IMR-90 (cell line): Measurements from ENCODE around the gene MAGEB5. TPM values are rescaled to one million over a fixed set of nuclear protein-coding genes. Genes with fewer than 3 reads are reported as not detected.

Experiments used
- ATAC-seq: fragments of 200-7000 bp; cut with Tn5 transposase; 2 replicates; pipeline ENCODE4 v1.9.1; 2020; ENCODE audit warnings: low read depth, mild to moderate bottlenecking, moderate library complexity
- BruUV-seq: library from RNA; stranded (reverse); fragments of 400-500 nt; replicated peaks from 2 replicates; lab custom pipeline; 2021; lab: Mats Ljungman, UMichigan
- CTCF ChIA-PET: fragments of 300-600 bp; formaldehyde crosslinking; extraction: SDS; loops from one replicate; lab custom pipeline; 2021; ENCODE audit warnings: antibody characterized with exemption; lab: Yijun Ruan, JAX
- POLR2A ChIA-PET: fragments of 300-600 bp; sonication (Branson Sonifier 250); formaldehyde crosslinking; loops from one replicate; lab custom pipeline; 2022; ENCODE audit warnings: antibody characterized with exemption; ENCODE audit not compliant: unreplicated experiment; lab: Charles Lee
- DNase-seq: peaks from one replicate; pipeline ENCODE4 v3.0.0; 2013
- H2AFZ ChIP-seq: replicated peaks from 2 replicates; pipeline ENCODE3; 2013; ENCODE audit warnings: low read length, mild to moderate bottlenecking; ENCODE audit not compliant: poor library complexity
- H2AK5ac ChIP-seq: 2 replicates; pipeline ENCODE4 v1.6.1; 2013; ENCODE audit warnings: low read depth, low read length, inconsistent platforms
- H2AK9ac ChIP-seq: replicated peaks from 2 replicates; pipeline ENCODE3; 2013; ENCODE audit warnings: mild to moderate bottlenecking, low read depth, low read length, moderate library complexity; ENCODE audit not compliant: poor library complexity
- H2BK120ac ChIP-seq: 2 replicates; pipeline ENCODE4 v1.6.1; 2013; ENCODE audit warnings: low read depth, low read length, inconsistent platforms
- H2BK15ac ChIP-seq: 3 replicates; pipeline ENCODE4 v1.6.1; 2013; ENCODE audit warnings: low read depth, low read length, inconsistent platforms
- H2BK20ac ChIP-seq: 2 replicates; pipeline ENCODE4 v1.6.1; 2013; ENCODE audit warnings: low read depth, mild to moderate bottlenecking, inconsistent platforms, low read length, moderate library complexity
- H2BK5ac ChIP-seq: 2 replicates; pipeline ENCODE4 v1.6.1; 2013; ENCODE audit warnings: mild to moderate bottlenecking, low read depth, low read length, inconsistent platforms; ENCODE audit not compliant: poor library complexity, severe bottlenecking
- H3K14ac ChIP-seq: replicated peaks from 2 replicates; pipeline ENCODE4 v1.6.1; 2013; ENCODE audit warnings: low read depth, low read length, inconsistent platforms
- H3K18ac ChIP-seq: 2 replicates; pipeline ENCODE4 v1.6.1; 2013; ENCODE audit warnings: low read depth, low read length, control low read depth
- H3K23ac ChIP-seq: 2 replicates; pipeline ENCODE4 v1.6.1; 2013; ENCODE audit warnings: low read depth, low read length, inconsistent platforms
- H3K27ac ChIP-seq: 2 replicates; pipeline ENCODE4 v1.5.1; 2013; ENCODE audit warnings: mild to moderate bottlenecking, control low read depth, low read length; ENCODE audit not compliant: insufficient read depth
- H3K27me3 ChIP-seq: 2 replicates; pipeline ENCODE4 v1.6.1; 2013; ENCODE audit warnings: low read length; ENCODE audit not compliant: control insufficient read depth, insufficient read depth
- H3K36me3 ChIP-seq: 2 replicates; pipeline ENCODE4 v1.6.1; 2013; ENCODE audit warnings: low read length, mixed read lengths; ENCODE audit not compliant: control insufficient read depth, insufficient read depth
- H3K4ac ChIP-seq: 2 replicates; pipeline ENCODE4 v1.6.1; 2013; ENCODE audit warnings: low read depth, low read length, inconsistent platforms
- H3K4me1 ChIP-seq: 2 replicates; pipeline ENCODE4 v1.6.1; 2013; ENCODE audit warnings: low read length, mixed read lengths; ENCODE audit not compliant: control insufficient read depth, insufficient read depth
- H3K4me2 ChIP-seq: 2 replicates; pipeline ENCODE4 v1.6.1; 2013; ENCODE audit warnings: low read depth, mild to moderate bottlenecking, control low read depth, low read length, moderate library complexity
- H3K4me3 ChIP-seq: 2 replicates; pipeline ENCODE4 v1.5.1; 2013; ENCODE audit warnings: low read depth, mild to moderate bottlenecking, control low read depth, low read length, moderate library complexity; ENCODE audit not compliant: insufficient read depth
- H3K56ac ChIP-seq: 2 replicates; pipeline ENCODE4 v1.6.1; 2013; ENCODE audit warnings: low read length, inconsistent platforms; ENCODE audit not compliant: insufficient read depth; ENCODE audit errors: extremely low read depth
- H3K79me1 ChIP-seq, 2 experiments: 2 replicates each; pipeline ENCODE4 v1.6.1; 2013; ENCODE audit warnings: low read length in 2 of 2, inconsistent platforms in 1 of 2, low read depth in 1 of 2
- H3K9ac ChIP-seq: 2 replicates; pipeline ENCODE4 v1.6.1; 2013; ENCODE audit warnings: low read depth, low read length, control low read depth
- H3K9me1 ChIP-seq: 2 replicates; pipeline ENCODE4 v1.6.1; 2013; ENCODE audit warnings: low read length, inconsistent platforms; ENCODE audit not compliant: insufficient read depth
- H3K9me3 ChIP-seq: 2 replicates; pipeline ENCODE4 v1.6.1; 2013; ENCODE audit warnings: low read length; ENCODE audit not compliant: control insufficient read depth, insufficient read depth
- H4K20me1 ChIP-seq: 2 replicates; pipeline ENCODE4 v1.6.1; 2013; ENCODE audit warnings: low read length, inconsistent platforms; ENCODE audit not compliant: insufficient read depth
- H4K5ac ChIP-seq: 2 replicates; pipeline ENCODE4 v1.6.1; 2013; ENCODE audit warnings: mild to moderate bottlenecking, low read depth, low read length, control low read depth
- H4K8ac ChIP-seq, 2 experiments: 2 replicates each; pipeline ENCODE4 v1.6.1; 2013; ENCODE audit warnings: low read depth in 2 of 2, low read length in 2 of 2, control low read depth in 1 of 2, inconsistent platforms in 1 of 2
- H4K91ac ChIP-seq: 2 replicates; pipeline ENCODE4 v1.6.1; 2013; ENCODE audit warnings: low read depth, low read length, inconsistent platforms; ENCODE audit not compliant: insufficient read depth
- BHLHE40 ChIP-seq: fragments of 150-350 bp; IDR thresholded peaks from 2 replicates; pipeline ENCODE4 v1.6.1; 2016; ENCODE audit warnings: mild to moderate bottlenecking, low read depth, low read length
- CEBPB ChIP-seq: IDR thresholded peaks from 2 replicates; pipeline ENCODE4 v1.6.1; 2012; ENCODE audit warnings: low read depth, low read length, improper control_type of control experiment
- CHD1 ChIP-seq: IDR thresholded peaks from 2 replicates; pipeline ENCODE4 v1.6.1; 2012; ENCODE audit warnings: low read depth, low read length, improper control_type of control experiment
- FOS ChIP-seq: fragments of 150-350 bp; IDR thresholded peaks from 2 replicates; pipeline ENCODE4 v1.6.1; 2016; ENCODE audit warnings: low read depth, low read length
- MAFK ChIP-seq: IDR thresholded peaks from 2 replicates; pipeline ENCODE4 v1.6.1; 2012; ENCODE audit warnings: low read depth, low read length, improper control_type of control experiment
- MAZ ChIP-seq: IDR thresholded peaks from 2 replicates; pipeline ENCODE4 v1.6.1; 2012; ENCODE audit warnings: low read depth, mild to moderate bottlenecking, low read length, improper control_type of control experiment, moderate library complexity, borderline replicate concordance
- MXI1 ChIP-seq: IDR thresholded peaks from 2 replicates; pipeline ENCODE4 v1.6.1; 2012; ENCODE audit warnings: low read depth, mild to moderate bottlenecking, low read length, moderate library complexity, borderline replicate concordance
- NFE2L2 ChIP-seq: fragments of 150-350 bp; IDR thresholded peaks from 2 replicates; pipeline ENCODE4 v1.6.1; 2016; ENCODE audit warnings: low read depth, mild to moderate bottlenecking, low read length
- POLR2A ChIP-seq: IDR thresholded peaks from 2 replicates; pipeline ENCODE4 v1.6.1; 2012; ENCODE audit warnings: mild to moderate bottlenecking, low read depth, low read length
- RAD21 ChIP-seq: IDR thresholded peaks from 2 replicates; pipeline ENCODE4 v1.6.1; 2012; ENCODE audit warnings: low read length, improper control_type of control experiment
- RCOR1 ChIP-seq: IDR thresholded peaks from 2 replicates; pipeline ENCODE4 v1.6.1; 2012; ENCODE audit warnings: mild to moderate bottlenecking, low read length, improper control_type of control experiment; ENCODE audit not compliant: insufficient replicate concordance
- RFX5 ChIP-seq: IDR thresholded peaks from 2 replicates; pipeline ENCODE4 v1.8.0; 2012; ENCODE audit warnings: low read depth, mild to moderate bottlenecking, low read length, moderate library complexity
- SMC3 ChIP-seq: fragments of 150-350 bp; IDR thresholded peaks from 2 replicates; pipeline ENCODE4 v1.6.1; 2016; ENCODE audit warnings: low read depth, mild to moderate bottlenecking, antibody characterized with exemption, low read length, moderate library complexity
- WGBS, 2 experiments: methylation state at CpG; one replicate each; pipeline versions ENCODE4 v1.1.5 to v1.1.7; 2013; ENCODE audit warnings: missing lambda C conversion rate in 2 of 2; ENCODE audit not compliant: insufficient read length in 1 of 2; ENCODE audit errors: extremely low coverage in 2 of 2; 5-methylcytosine and 5-hydroxymethylcytosine counted together
- dilution Hi-C: fragments of 300-500 bp; cut with HindIII; formaldehyde crosslinking; loops from one replicate; pipeline ENCODE4 v1.14.3; 2018; ENCODE audit warnings: low sequenced_read_pairs; ENCODE audit not compliant: unreplicated experiment
- in situ Hi-C: fragments of 300-500 bp; cut with MboI; formaldehyde crosslinking; loops from 3 replicates; pipeline ENCODE4 v1.14.3; 2019; ENCODE audit warnings: low sequenced_read_pairs, inconsistent platforms, mixed read lengths
- intact Hi-C: fragments of 100-400 bp; cut with micrococcal nuclease; formaldehyde crosslinking; loops from 2 replicates; pipeline ENCODE4 v1.10.0; 2022
- polyA plus RNA-seq, 3 experiments: library from polyadenylated mRNA; depleted of rRNA; stranded (reverse); fragments of >200 nt; gene quantifications; 2 replicates each; pipeline ENCODE4 v1.2.3, GENCODE V29; 2012; ENCODE audit warnings: low replicate concordance in 1 of 3
- total RNA-seq: library from RNA; depleted of rRNA; stranded (reverse); fragments of >200 nt; gene quantifications from 2 replicates; pipeline ENCODE4 v1.2.3, GENCODE V29; 2012
- TF ChIP-seq, protein P1 (sequence below): fragments of 150-350 bp; IDR thresholded peaks from 2 replicates; pipeline ENCODE4 v1.6.1; 2016; ENCODE audit warnings: low read depth, mild to moderate bottlenecking, low read length, moderate library complexity, borderline replicate concordance
- TF ChIP-seq, protein P2 (sequence below): fragments of 150-350 bp; IDR thresholded peaks from 2 replicates; pipeline ENCODE4 v1.6.1; 2017; ENCODE audit warnings: mild to moderate bottlenecking, antibody characterized with exemption, low read length, low read depth
- TF ChIP-seq, protein P3 (sequence below): conservative IDR thresholded peaks from 2 replicates; pipeline ENCODE4 v1.5.1; 2012; ENCODE audit warnings: mild to moderate bottlenecking, low read depth, low read length, improper control_type of control experiment

Gene MAGEB5
- total and polyA plus RNA-seq, 2 of the 4 experiments (the other 2 are of a cell fraction), result not detected

DNA sequence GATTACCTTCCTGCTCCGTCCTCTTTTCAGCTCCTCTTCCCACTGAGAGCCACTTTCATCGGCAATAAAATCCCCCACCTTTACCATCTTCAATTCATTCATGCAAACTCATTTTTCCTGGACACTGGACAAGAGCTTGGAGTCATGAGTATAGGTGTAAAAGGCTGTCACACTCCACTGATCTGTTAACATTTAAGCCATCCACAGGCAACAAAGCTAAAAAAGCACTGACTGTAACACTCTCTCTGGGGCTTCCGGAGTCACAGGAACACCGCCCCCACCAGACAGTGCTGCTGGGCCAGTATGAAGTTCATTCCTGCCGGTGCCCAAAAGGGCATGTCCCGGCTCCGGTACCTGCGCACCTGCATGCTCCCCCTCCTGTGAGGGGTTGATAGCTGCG lies 38.5 kb downstream of the MAGEB5 start:
- Histone ChIP-seq H3K79me1 (no peaks in the 10 kb centered on the region), H3K9me1 (no peaks in the 10 kb centered on the region), H3K27ac (no peak overlapping the region), H3K9me3 (peaks cover 4% of the 10 kb centered on the region; the same call in 1 of the 2 replicates), H3K4me1 (no peaks in the 10 kb centered on the region), H3K4me2 (no peak overlapping the region), H2BK120ac (no peak overlapping the region), H2AFZ (no peak overlapping the region), H3K56ac (no peak overlapping the region), H3K18ac (no peak overlapping the region), H2AK9ac (no peak overlapping the region), H2BK5ac (no peak overlapping the region), H4K91ac (no peak overlapping the region), H2BK20ac (no peak overlapping the region), H2AK5ac (no peak overlapping the region), H4K20me1 (no peaks in the 10 kb centered on the region), H3K14ac (no peak overlapping the region), H3K23ac (no peak overlapping the region), H2BK15ac (no peak overlapping the region), H3K27me3 (no peaks in the 10 kb centered on the region), H3K9ac (no peak overlapping the region), H3K36me3 (no peaks in the 10 kb centered on the region), H4K8ac (no peak overlapping the region), H3K4me3 (no peak overlapping the region), H4K5ac (no peak overlapping the region), H3K4ac (no peak overlapping the region)
- BruUV-seq, result no TSS peak
- CTCF ChIA-PET, result no interaction called here
- POLR2A ChIA-PET, result no interaction called here
- in situ Hi-C loops (no loop called here), intact Hi-C loops (no loop called here), dilution Hi-C loops (no loop called here)
- DNase-seq, result no peak
- TF ChIP-seq CHD1 (no peak), RCOR1 (no peak), CEBPB (no peak), POLR2A (no peak), MXI1 (no peak), FOS (no peak), NFE2L2 (no peak), MAZ (no peak), SMC3 (no peak), BHLHE40 (no peak), RFX5 (no peak), MAFK (no peak), RAD21 (no peak)
- TF ChIP-seq, protein P1, sequence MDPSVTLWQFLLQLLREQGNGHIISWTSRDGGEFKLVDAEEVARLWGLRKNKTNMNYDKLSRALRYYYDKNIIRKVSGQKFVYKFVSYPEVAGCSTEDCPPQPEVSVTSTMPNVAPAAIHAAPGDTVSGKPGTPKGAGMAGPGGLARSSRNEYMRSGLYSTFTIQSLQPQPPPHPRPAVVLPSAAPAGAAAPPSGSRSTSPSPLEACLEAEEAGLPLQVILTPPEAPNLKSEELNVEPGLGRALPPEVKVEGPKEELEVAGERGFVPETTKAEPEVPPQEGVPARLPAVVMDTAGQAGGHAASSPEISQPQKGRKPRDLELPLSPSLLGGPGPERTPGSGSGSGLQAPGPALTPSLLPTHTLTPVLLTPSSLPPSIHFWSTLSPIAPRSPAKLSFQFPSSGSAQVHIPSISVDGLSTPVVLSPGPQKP, result no peak
- TF ChIP-seq, protein P2, sequence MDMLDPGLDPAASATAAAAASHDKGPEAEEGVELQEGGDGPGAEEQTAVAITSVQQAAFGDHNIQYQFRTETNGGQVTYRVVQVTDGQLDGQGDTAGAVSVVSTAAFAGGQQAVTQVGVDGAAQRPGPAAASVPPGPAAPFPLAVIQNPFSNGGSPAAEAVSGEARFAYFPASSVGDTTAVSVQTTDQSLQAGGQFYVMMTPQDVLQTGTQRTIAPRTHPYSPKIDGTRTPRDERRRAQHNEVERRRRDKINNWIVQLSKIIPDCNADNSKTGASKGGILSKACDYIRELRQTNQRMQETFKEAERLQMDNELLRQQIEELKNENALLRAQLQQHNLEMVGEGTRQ, result no peak
- TF ChIP-seq, protein P3, sequence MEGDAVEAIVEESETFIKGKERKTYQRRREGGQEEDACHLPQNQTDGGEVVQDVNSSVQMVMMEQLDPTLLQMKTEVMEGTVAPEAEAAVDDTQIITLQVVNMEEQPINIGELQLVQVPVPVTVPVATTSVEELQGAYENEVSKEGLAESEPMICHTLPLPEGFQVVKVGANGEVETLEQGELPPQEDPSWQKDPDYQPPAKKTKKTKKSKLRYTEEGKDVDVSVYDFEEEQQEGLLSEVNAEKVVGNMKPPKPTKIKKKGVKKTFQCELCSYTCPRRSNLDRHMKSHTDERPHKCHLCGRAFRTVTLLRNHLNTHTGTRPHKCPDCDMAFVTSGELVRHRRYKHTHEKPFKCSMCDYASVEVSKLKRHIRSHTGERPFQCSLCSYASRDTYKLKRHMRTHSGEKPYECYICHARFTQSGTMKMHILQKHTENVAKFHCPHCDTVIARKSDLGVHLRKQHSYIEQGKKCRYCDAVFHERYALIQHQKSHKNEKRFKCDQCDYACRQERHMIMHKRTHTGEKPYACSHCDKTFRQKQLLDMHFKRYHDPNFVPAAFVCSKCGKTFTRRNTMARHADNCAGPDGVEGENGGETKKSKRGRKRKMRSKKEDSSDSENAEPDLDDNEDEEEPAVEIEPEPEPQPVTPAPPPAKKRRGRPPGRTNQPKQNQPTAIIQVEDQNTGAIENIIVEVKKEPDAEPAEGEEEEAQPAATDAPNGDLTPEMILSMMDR, result no peak
- ATAC-seq, result no peak
- no CpG with 5 or more reads among the region's 9 CpGs for WGBS, 2 experiments
